ENCODE measurements around the gene SLC16A12.

The SLC16A12 gene

GRCh38 chr10:89505640-89506275 is 29.6 kb downstream of the SLC16A12 start:
- no peak for DNase-seq

GRCh38 chr10:89504691-89505090 is 30.7 kb downstream of the SLC16A12 start:
- no peak for DNase-seq

GRCh38 chr10:89503652-89504370 is 31.6 kb downstream of the SLC16A12 start:
- DNase-seq: no peak

- no peak for DNase-seq
Measured at GRCh38 chr10:89503151-89503550, 32.2 kb downstream of the SLC16A12 start.

GRCh38 chr10:89502549-89502948 is 32.8 kb downstream of the SLC16A12 start:
- no peak for DNase-seq

GRCh38 chr10:89494575-89494974 is 40.8 kb downstream of the SLC16A12 start:
- no peak for DNase-seq

GRCh38 chr10:89494068-89494467 is 41.3 kb downstream of the SLC16A12 start:
- no peak for DNase-seq

GRCh38 chr10:89491932-89492331 is 43.5 kb downstream of the SLC16A12 start:
- DNase-seq: no peak

GRCh38 chr10:89490596-89491335 is 44.6 kb downstream of the SLC16A12 start:
- no peak for DNase-seq

GRCh38 chr10:89482256-89482655 is 53.1 kb downstream of the SLC16A12 start:
- no peak for DNase-seq

- no peak for DNase-seq
Measured at GRCh38 chr10:89481662-89482061, 53.7 kb downstream of the SLC16A12 start.

GRCh38 chr10:89479771-89480446 is 55.5 kb downstream of the SLC16A12 start:
- DNase-seq: no peak

- no peak for DNase-seq
Measured at GRCh38 chr10:89478739-89479654, 56.4 kb downstream of the SLC16A12 start.

- DNase-seq: no peak
Measured at GRCh38 chr10:89478085-89478738, 57.2 kb downstream of the SLC16A12 start.

GRCh38 chr10:89476150-89476549 is 59.2 kb downstream of the SLC16A12 start:
- DNase-seq: no peak

GRCh38 chr10:89475591-89475998 is 59.8 kb downstream of the SLC16A12 start:
- DNase-seq: no peak

- no peak for DNase-seq
Measured at GRCh38 chr10:89475125-89475524, 60.3 kb downstream of the SLC16A12 start.

- no peak for DNase-seq
Measured at GRCh38 chr10:89474452-89474851, 60.9 kb downstream of the SLC16A12 start.

- DNase-seq: no peak
Measured at GRCh38 chr10:89471110-89471809, 64.1 kb downstream of the SLC16A12 start.

GRCh38 chr10:89470628-89471027 is 64.8 kb downstream of the SLC16A12 start:
- DNase-seq: no peak

GRCh38 chr10:89469517-89469916 is 65.9 kb downstream of the SLC16A12 start:
- DNase-seq: no peak

Measured in hippocampal formation (tissue), 2 donors.